ENCODE results near the gene FBXO11. TPM values are rescaled to one million over a fixed set of nuclear protein-coding genes. Genes with fewer than 3 reads are reported as not detected.

The FBXO11 gene
- total RNA-seq, 1 donor from 2014 or later: 35.8 TPM

GRCh38 chr2:47796090-47796697 is 110.1 kb downstream of the FBXO11 start:
- no peak for DNase-seq (ENCODE audit: extremely low spot score in 2 of 2)
- Histone ChIP-seq H3K27ac (no peak overlapping the region), H3K27me3 (no peaks in the 10 kb centered on the region), H3K36me3 (peaks cover 0 to 79% of the 10 kb centered on the region in 2 donors), H3K4me3 (no peak overlapping the region), H3K9me3 (no peaks in the 10 kb centered on the region), H3K4me1 (peaks cover 5% of the 10 kb centered on the region)
- intact Hi-C loops (cut with DNase I): no loop called here
- no peak for TF ChIP-seq CTCF (IDR thresholded peaks at IDR 0.05)
- no peak for TF ChIP-seq POLR2A (IDR thresholded peaks at IDR 0.05)

GRCh38 chr2:47785986-47786385 is 120.3 kb downstream of the FBXO11 start:
- no peak for DNase-seq (ENCODE audit: extremely low spot score in 2 of 2)
- TF ChIP-seq CTCF (IDR thresholded peaks at IDR 0.05) (no peak), POLR2A (IDR thresholded peaks at IDR 0.05) (no peak), POLR2AphosphoS5 (IDR thresholded peaks at IDR 0.05; ENCODE audit: insufficient read depth in 1 of 2, low read depth in 1 of 2) (no peak)
- Histone ChIP-seq H3K36me3 (no peaks in the 10 kb centered on the region), H3K27me3 (no peaks in the 10 kb centered on the region), H3K9me3 (no peaks in the 10 kb centered on the region), H3K27ac (no peak overlapping the region), H3K4me3 (no peak overlapping the region), H3K4me1 (peaks cover 34% of the 10 kb centered on the region)
- intact Hi-C loops (cut with DNase I): no loop called here

- intact Hi-C loops (cut with DNase I): loop anchor here (5.0 kb wide), 1 partner anchor 123 kb away; the partner anchor contains the start of gene FBXO11
- H3K27ac ChIP-seq: peak overlapping the region; percentile 92
- TF ChIP-seq POLR2AphosphoS5 (IDR thresholded peaks at IDR 0.05; ENCODE audit: insufficient read depth in 1 of 2, low read depth in 1 of 2) (no peak), POLR2A (IDR thresholded peaks at IDR 0.05) (no peak), CTCF (IDR thresholded peaks at IDR 0.05) (no peak)
- DNase-seq (ENCODE audit: extremely low spot score in 2 of 2): no peak
- H3K4me3 ChIP-seq: peak overlapping the region; percentile 86 to 93
- peaks cover 29% of the 10 kb centered on the region for H3K4me1 ChIP-seq
- H3K9me3 ChIP-seq: no peaks in the 10 kb centered on the region
- H3K36me3 ChIP-seq: no peaks in the 10 kb centered on the region
- no peaks in the 10 kb centered on the region for H3K27me3 ChIP-seq
Observed at GRCh38 chr2:47784352-47784851, 121.9 kb downstream of the FBXO11 start.

DNA sequence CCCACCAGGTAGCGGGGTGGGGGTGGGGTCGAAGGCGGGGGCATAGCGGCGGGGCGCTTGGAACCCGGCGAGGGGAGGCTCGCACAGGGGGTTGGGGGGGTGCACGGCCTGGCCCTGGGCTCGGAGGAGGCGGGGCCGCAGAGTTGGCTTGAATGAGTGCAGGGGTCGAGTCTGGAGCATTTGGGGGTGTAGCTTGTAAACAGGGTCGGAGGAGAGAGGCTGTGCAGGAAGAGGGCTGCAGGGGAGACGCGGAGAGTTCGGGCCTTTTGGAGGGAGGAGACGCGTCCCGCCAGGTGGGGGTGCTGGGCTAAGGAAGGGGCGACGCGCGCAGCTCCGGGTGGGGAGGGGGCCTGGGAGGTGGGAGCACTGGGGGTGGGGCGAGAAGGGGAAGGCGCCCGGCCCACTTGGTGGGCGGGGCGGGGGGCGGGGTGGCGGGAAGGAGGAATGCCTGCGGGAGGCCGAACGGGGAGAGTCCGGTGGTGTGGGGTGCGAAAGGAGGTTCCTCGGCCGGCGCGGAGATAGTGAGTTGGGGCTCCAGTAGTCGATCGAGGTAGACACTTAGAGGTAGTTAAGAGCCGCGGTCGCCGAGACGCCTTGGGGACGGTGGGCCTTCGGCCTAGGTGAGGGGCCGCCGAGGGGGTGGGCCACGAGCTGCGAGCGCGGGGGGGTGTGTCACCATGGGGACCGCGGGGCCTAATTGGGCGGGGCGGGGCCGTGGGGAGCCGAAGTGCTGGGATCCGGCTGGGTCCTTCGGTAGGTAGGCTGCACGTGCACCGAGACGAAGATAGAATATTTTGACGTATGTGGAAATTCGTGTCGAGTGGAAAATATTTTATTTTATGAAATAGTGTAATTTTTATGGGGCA is 122.6 kb downstream of the FBXO11 start:
- Histone ChIP-seq H3K9me3 (no peaks in the 10 kb centered on the region), H3K27ac (peak overlapping the region; percentile 92), H3K4me3 (peak overlapping the region; percentile 86 to 93), H3K4me1 (peaks cover 29% of the 10 kb centered on the region), H3K36me3 (no peaks in the 10 kb centered on the region), H3K27me3 (no peaks in the 10 kb centered on the region)
- intact Hi-C loops (cut with DNase I): loop anchor here (5.0 kb wide), 1 partner anchor 124 kb away; the partner anchor contains the start of gene FBXO11
- DNase-seq (ENCODE audit: extremely low spot score in 2 of 2): no peak
- TF ChIP-seq POLR2A (IDR thresholded peaks at IDR 0.05) (no peak), POLR2AphosphoS5 (IDR thresholded peaks at IDR 0.05; ENCODE audit: insufficient read depth in 1 of 2, low read depth in 1 of 2) (peak in 1 of 2 donors; percentile 14)

DNA sequence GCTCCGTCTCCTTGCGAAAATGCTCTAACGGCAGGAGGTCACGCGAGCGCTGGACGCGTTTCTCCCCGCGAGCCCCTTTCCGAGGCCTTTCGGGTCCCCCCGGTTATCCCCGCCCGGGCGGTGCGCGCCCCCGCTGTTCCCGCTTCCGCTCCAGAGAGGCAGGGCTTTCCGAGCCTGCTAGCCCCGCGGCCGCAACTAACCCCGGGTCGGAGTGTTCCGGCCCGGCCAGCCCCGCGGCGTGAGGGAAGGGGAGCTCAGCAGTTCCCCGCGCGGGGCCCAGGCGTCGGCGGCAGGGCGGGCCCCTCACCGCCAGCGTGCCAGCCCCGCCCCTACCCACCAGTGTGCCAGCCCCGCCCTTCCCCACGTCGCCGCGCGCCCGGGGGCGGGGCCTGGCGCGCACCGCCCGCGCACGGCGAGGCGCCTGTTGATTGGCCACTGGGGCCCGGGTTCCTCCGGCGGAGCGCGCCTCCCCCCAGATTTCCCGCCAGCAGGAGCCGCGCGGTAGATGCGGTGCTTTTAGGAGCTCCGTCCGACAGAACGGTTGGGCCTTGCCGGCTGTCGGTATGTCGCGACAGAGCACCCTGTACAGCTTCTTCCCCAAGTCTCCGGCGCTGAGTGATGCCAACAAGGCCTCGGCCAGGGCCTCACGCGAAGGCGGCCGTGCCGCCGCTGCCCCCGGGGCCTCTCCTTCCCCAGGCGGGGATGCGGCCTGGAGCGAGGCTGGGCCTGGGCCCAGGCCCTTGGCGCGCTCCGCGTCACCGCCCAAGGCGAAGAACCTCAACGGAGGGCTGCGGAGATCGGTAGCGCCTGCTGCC is 123.4 kb downstream of the FBXO11 start, which contains the start of gene MSH6:
Gene MSH6 (plus strand): TSS at position 475 of the 815 bp plus-strand sequence. CDS start 89 bp downstream, at position 564.
- intact Hi-C loops (cut with DNase I): loop anchor here (5.0 kb wide), 1 partner anchor 124 kb away; the partner anchor contains the start of gene FBXO11
- peak in 1 of 2 donors; percentile 91 for DNase-seq (ENCODE audit: extremely low spot score in 2 of 2)
- Histone ChIP-seq H3K27me3 (no peaks in the 10 kb centered on the region), H3K27ac (peak within 1 kb of the TSS; percentile 92), H3K4me1 (peaks cover 29% of the 10 kb centered on the region), H3K4me3 (peak within 1 kb of the TSS; percentile 86 to 93), H3K9me3 (no peaks in the 10 kb centered on the region), H3K36me3 (no peaks in the 10 kb centered on the region)
- TF ChIP-seq POLR2A (IDR thresholded peaks at IDR 0.05) (peak in 1 of 2 donors; percentile 85), CTCF (IDR thresholded peaks at IDR 0.05) (no peak), POLR2AphosphoS5 (IDR thresholded peaks at IDR 0.05; ENCODE audit: insufficient read depth in 1 of 2, low read depth in 1 of 2) (peak in 1 of 2 donors; percentile 91)
